ENCODE results near the gene STRBP.

Gene STRBP

DNA sequence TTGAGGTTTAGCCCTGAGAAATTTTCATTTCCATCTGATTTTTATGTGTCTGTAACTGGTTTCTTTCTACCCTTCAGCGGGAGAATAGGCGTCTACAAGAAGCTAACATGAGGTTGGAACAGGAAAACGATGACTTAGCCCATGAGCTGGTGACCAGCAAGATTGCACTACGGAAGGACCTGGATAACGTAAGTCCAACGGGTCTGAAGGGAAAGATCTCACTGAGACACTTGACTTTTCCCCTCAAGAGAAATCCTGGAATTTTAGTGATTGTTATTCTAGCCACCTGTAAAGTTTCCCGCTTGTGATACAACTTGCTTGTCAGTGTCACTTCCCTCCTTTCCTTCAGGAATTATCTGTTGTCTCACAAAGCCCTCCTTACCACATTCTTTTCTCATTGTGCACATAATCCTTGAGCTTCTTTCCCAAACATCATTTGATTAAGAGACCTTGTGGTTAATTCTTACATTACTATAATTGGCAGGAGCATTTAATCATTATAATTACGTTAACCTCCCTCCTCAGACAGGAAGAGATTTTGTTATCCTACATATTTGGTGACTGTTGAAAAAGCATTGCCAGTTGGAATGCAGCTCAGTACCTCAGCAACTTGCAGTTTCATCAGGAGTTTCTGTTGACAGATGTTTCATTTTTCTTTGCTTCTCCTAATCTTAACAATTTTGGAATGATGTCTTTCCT is 178.0 kb downstream of the STRBP start:
- H3K27me3 Mint-ChIP-seq, result no peaks in the 10 kb centered on the region
- no peak overlapping the region for H3K27ac Mint-ChIP-seq
- no peak for DNase-seq
- H3K4me3 Mint-ChIP-seq, result no peak overlapping the region
- H3K4me1 Mint-ChIP-seq, result no peaks in the 10 kb centered on the region
- no peaks in the 10 kb centered on the region for H3K9me3 Mint-ChIP-seq
- H3K36me3 Mint-ChIP-seq, result peaks cover 28% of the 10 kb centered on the region
- CTCF ChIA-PET, result interaction anchor here (0.6 to 1.8 kb wide), 4 partner anchors 12 to 260 kb away, joined by 3 to 4 read pairs (median 3); no protein-coding TSS in a partner anchor

- Mint-ChIP-seq H3K36me3 (peaks cover 32% of the 10 kb centered on the region), H3K9me3 (no peaks in the 10 kb centered on the region), H3K27ac (no peak overlapping the region)
Measured at GRCh38 chr9:123089790-123090189, 178.6 kb downstream of the STRBP start.

DNA sequence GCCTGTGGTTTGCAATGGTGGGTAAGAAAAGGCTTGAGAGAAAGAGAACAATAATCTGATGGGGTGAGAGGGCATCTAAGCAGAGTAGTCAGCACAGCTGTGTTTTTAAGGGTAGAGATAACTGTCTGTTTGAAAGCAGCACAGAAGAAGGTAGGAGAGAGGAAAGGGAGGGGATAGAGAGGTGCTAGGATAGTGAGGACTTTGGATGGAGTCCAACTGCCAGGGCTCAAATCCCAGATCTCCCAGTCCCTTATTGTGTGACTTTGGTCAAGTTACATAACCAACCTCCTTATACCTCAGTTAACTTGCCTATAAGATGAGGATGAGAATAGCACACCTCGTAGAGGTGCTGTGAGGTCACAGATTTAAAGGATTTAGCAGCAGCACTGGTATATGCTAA is 179.3 kb downstream of the STRBP start:
- H3K4me3 Mint-ChIP-seq, result no peak overlapping the region
- H3K36me3 Mint-ChIP-seq, result peaks cover 32% of the 10 kb centered on the region
- CTCF ChIA-PET, result interaction anchor here (1.8 kb wide), 1 partner anchor 261 kb away, joined by 4 read pairs; no protein-coding TSS in a partner anchor
- H3K27ac Mint-ChIP-seq, result no peak overlapping the region
- no peaks in the 10 kb centered on the region for H3K9me3 Mint-ChIP-seq
- DNase-seq, result no peak
- H3K4me1 Mint-ChIP-seq, result no peaks in the 10 kb centered on the region
- no peaks in the 10 kb centered on the region for H3K27me3 Mint-ChIP-seq

More at GRCh38 chr9:123089790-123090189, 178.6 kb downstream of the STRBP start:
- DNase-seq, result no peak
- Mint-ChIP-seq H3K4me3 (no peak overlapping the region), H3K27me3 (no peaks in the 10 kb centered on the region), H3K4me1 (no peaks in the 10 kb centered on the region)
- CTCF ChIA-PET, result interaction anchor here (0.6 to 1.8 kb wide), 3 partner anchors 13 to 260 kb away, joined by 3 to 4 read pairs (median 3); no protein-coding TSS in a partner anchor

DNA sequence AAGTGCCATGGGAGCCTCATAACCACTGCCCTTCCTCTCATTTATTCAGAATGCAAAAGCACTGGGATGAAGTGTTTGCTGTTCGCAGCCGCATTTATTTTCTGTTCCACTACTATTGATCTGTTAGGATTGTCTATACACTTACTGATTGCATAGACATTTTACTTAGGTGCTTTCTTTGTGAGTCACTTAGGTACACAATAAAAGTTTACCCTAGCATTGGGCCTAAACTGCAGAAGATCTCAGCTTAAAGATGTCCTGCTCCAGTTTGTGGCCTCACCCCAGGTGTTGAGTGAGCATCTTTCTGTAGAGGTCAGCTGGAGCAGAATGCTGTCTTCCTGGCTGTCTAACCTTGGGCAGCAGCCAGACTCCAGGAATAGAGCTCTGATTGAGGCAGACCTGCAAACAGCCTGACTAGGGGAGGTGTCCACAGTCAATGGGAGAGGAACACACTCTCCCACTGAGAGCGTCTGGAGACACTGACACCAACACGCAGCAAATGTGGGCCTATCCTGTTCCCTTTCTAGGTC is 181.0 kb downstream of the STRBP start:
- H3K27me3 Mint-ChIP-seq, result no peaks in the 10 kb centered on the region
- no peaks in the 10 kb centered on the region for H3K9me3 Mint-ChIP-seq
- no peak overlapping the region for H3K4me3 Mint-ChIP-seq
- no peak for DNase-seq
- CTCF ChIA-PET, result interaction anchor here (1.1 kb wide), 1 partner anchor 262 kb away, joined by 3 read pairs; no protein-coding TSS in a partner anchor
- no peak overlapping the region for H3K27ac Mint-ChIP-seq
- H3K36me3 Mint-ChIP-seq, result peaks cover 24% of the 10 kb centered on the region
- no peaks in the 10 kb centered on the region for H3K4me1 Mint-ChIP-seq

DNA sequence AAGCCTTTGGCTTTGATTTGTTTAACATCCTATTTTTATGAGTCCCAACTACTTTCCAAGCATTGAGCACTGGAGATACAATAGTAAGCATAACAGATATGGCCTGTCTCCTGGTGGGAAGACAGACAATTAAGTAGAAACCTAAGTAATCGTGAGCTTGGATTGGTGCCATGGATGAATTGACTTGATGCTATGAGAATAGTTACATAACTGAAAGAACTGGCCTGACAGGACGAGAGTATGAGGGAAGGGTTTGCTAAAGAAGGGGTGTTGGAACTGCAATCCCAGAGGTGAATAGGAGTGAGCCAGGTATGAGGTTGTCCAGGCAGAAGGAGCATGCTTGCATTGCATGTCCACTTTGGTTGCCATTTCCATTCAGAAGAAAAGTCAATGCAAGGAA is 182.5 kb downstream of the STRBP start:
- Mint-ChIP-seq H3K9me3 (no peaks in the 10 kb centered on the region), H3K36me3 (peaks cover 20% of the 10 kb centered on the region), H3K27ac (no peak overlapping the region)

GRCh38 chr9:123084256-123084655 is 184.1 kb downstream of the STRBP start:
- no peaks in the 10 kb centered on the region for H3K4me1 Mint-ChIP-seq
- no peaks in the 10 kb centered on the region for H3K9me3 Mint-ChIP-seq
- no peak overlapping the region for H3K27ac Mint-ChIP-seq
- H3K27me3 Mint-ChIP-seq, result no peaks in the 10 kb centered on the region
- CTCF ChIA-PET, result interaction anchor here (1.0 to 1.2 kb wide), 2 partner anchors 217 to 265 kb away, joined by 3 to 9 read pairs; no protein-coding TSS in a partner anchor
- no peak overlapping the region for H3K4me3 Mint-ChIP-seq
- H3K36me3 Mint-ChIP-seq, result peaks cover 15% of the 10 kb centered on the region
- no peak for DNase-seq

More for the DNA sequence above, 182.5 kb downstream of the STRBP start:
- Mint-ChIP-seq H3K27me3 (no peaks in the 10 kb centered on the region), H3K4me1 (no peaks in the 10 kb centered on the region), H3K4me3 (no peak overlapping the region)
- CTCF ChIA-PET, result no interaction called here
- DNase-seq, result no peak

DNA sequence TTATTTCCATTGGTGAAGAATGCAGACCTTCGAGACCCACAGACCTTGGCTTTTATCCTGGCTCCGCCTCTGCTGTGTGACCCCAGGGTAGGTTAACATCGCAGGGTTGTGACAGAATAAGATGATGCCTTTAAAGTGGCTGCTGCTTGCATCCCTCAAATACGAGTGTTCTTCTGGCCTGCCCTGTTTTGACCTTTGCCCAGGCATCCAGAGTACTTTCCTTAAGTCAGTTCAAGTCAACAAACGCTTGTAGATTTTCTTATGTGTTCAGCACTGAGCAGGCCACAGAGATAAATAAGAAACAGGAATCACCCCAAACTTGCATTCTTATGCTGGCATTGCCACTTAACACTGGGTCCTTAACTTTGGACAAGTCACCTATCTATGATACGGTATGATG is 184.7 kb downstream of the STRBP start:
- Mint-ChIP-seq H3K4me1 (no peaks in the 10 kb centered on the region), H3K9me3 (no peaks in the 10 kb centered on the region), H3K4me3 (no peak overlapping the region), H3K36me3 (peaks cover 16% of the 10 kb centered on the region), H3K27ac (no peak overlapping the region), H3K27me3 (no peaks in the 10 kb centered on the region)
- CTCF ChIA-PET, result interaction anchor here (1.0 to 4.7 kb wide), 3 partner anchors 218 to 266 kb away, joined by 3 to 48 read pairs (median 9); no protein-coding TSS in a partner anchor
- DNase-seq, result no peak

DNA sequence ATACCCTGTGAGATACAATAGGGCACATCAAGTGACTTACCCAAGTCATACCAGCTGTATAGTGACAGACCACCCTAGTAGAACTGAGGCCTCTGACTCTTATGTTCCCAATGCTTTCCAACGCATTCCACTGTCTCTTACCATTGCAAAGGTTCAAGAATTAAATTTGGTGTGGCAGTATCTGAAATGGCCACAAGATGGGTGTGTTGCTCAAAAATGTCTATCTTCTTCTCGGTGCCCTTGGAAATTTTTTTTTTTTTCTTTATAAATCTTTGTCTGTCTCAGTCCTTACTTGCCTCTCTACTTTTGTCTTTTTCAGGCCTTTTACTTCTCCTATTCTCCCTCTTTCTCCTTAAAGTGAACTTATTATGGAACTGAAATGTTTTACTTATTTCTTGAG is 186.6 kb downstream of the STRBP start:
- Mint-ChIP-seq H3K4me1 (no peaks in the 10 kb centered on the region), H3K27ac (no peak overlapping the region), H3K4me3 (no peak overlapping the region), H3K9me3 (no peaks in the 10 kb centered on the region), H3K27me3 (no peaks in the 10 kb centered on the region), H3K36me3 (peaks cover 18% of the 10 kb centered on the region)
- DNase-seq, result peak; percentile 43
- CTCF ChIA-PET, result interaction anchor here (0.8 to 4.7 kb wide), 6 partner anchors 12 to 304 kb away, joined by 3 to 48 read pairs (median 6); no protein-coding TSS in a partner anchor

GRCh38 chr9:123080444-123080843 is 187.9 kb downstream of the STRBP start:
- CTCF ChIA-PET, result interaction anchor here (0.9 to 4.7 kb wide), 7 partner anchors 11 to 307 kb away, joined by 3 to 48 read pairs (median 3); no protein-coding TSS in a partner anchor
- DNase-seq, result no peak
- Mint-ChIP-seq H3K27me3 (no peaks in the 10 kb centered on the region), H3K4me3 (no peak overlapping the region), H3K27ac (no peak overlapping the region), H3K9me3 (no peaks in the 10 kb centered on the region), H3K4me1 (no peaks in the 10 kb centered on the region), H3K36me3 (peaks cover 15% of the 10 kb centered on the region)

GRCh38 chr9:123074628-123075027 is 193.8 kb downstream of the STRBP start:
- no peak for DNase-seq
- H3K27ac Mint-ChIP-seq, result no peak overlapping the region
- no peak overlapping the region for H3K4me3 Mint-ChIP-seq
- H3K9me3 Mint-ChIP-seq, result no peaks in the 10 kb centered on the region
- peaks cover 13% of the 10 kb centered on the region for H3K36me3 Mint-ChIP-seq
- CTCF ChIA-PET, result interaction anchor here (1.6 kb wide), 1 partner anchor 275 kb away, joined by 4 read pairs; no protein-coding TSS in a partner anchor
- no peaks in the 10 kb centered on the region for H3K27me3 Mint-ChIP-seq
- H3K4me1 Mint-ChIP-seq, result no peaks in the 10 kb centered on the region

DNA sequence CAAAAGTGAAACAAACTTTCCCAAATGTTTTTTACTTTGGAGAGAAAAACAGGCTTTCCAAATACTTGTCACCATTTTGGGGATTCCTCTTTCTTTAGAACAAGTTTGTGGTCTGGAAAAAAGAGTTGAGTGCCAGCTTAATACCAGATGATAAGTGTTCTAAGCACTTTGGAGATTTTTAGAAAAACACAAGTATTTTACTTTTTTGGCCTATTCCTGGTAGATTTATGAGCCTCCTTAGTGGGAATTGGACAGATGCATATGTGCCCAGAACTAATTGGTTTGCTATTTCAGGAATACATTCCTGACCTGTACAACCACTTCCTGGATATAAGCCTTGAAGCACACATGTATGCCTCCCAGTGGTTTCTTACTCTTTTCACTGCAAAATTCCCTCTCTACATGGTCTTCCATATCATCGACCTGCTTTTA is 194.4 kb downstream of the STRBP start:
- Mint-ChIP-seq H3K4me3 (no peak overlapping the region), H3K27me3 (no peaks in the 10 kb centered on the region), H3K9me3 (no peaks in the 10 kb centered on the region), H3K36me3 (peaks cover 13% of the 10 kb centered on the region), H3K4me1 (no peaks in the 10 kb centered on the region), H3K27ac (no peak overlapping the region)
- no peak for DNase-seq
- CTCF ChIA-PET, result interaction anchor here (1.6 kb wide), 1 partner anchor 276 kb away, joined by 4 read pairs; no protein-coding TSS in a partner anchor

DNA sequence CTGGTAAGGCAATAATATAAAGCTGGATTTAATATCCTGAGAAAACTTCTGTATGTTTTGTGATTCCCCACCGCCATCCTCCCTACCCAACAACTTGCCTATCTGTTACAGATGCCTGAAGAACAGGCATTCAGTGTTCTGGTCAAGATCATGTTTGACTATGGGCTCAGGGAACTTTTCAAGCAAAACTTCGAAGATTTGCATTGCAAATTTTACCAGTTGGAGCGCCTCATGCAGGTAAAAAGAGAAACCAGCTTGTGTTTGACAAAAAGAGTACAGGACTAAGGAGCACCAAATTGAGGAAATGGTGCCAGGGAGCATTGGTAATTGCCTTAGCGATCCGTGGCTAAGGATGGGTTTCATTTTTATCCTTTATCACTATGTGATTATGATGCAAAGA is 194.9 kb downstream of the STRBP start:
- no peak overlapping the region for H3K4me3 Mint-ChIP-seq
- H3K27me3 Mint-ChIP-seq, result no peaks in the 10 kb centered on the region
- DNase-seq, result no peak
- no peaks in the 10 kb centered on the region for H3K9me3 Mint-ChIP-seq
- CTCF ChIA-PET, result interaction anchor here (1.4 kb wide), 1 partner anchor 276 kb away, joined by 3 read pairs; no protein-coding TSS in a partner anchor
- no peak overlapping the region for H3K27ac Mint-ChIP-seq
- peaks cover 11% of the 10 kb centered on the region for H3K36me3 Mint-ChIP-seq
- no peaks in the 10 kb centered on the region for H3K4me1 Mint-ChIP-seq

- Mint-ChIP-seq H3K4me3 (no peak overlapping the region), H3K4me1 (no peaks in the 10 kb centered on the region), H3K27ac (no peak overlapping the region), H3K27me3 (no peaks in the 10 kb centered on the region), H3K9me3 (no peaks in the 10 kb centered on the region), H3K36me3 (peaks cover 11% of the 10 kb centered on the region)
- CTCF ChIA-PET, result interaction anchor here (1.4 kb wide), 1 partner anchor 277 kb away, joined by 3 read pairs; no protein-coding TSS in a partner anchor
- no peak for DNase-seq
Measured at GRCh38 chr9:123072407-123072995, 195.9 kb downstream of the STRBP start.

Data from activated naive CD4-positive, alpha-beta T cell treated with anti-CD3 and anti-CD28 coated beads, Interleukin-2, amount 10 ng/mL, durations not matched to agents 7 days and 5 days (primary cell).